ENCODE data around the gene ADGRA1.

- TF ChIP-seq ELF4 (IDR thresholded peaks at IDR 0.05) (no peak), NFRKB (IDR thresholded peaks at IDR 0.05) (no peak), FOXM1 (IDR thresholded peaks at IDR 0.05; ENCODE audit: borderline replicate concordance) (no peak), ZNF384 (IDR thresholded peaks at IDR 0.05) (no peak), CTBP1 (IDR thresholded peaks at IDR 0.05; ENCODE audit: borderline replicate concordance) (no peak), LEF1 (IDR thresholded peaks at IDR 0.05; ENCODE audit: borderline replicate concordance) (no peak), FOXK2 (IDR thresholded peaks at IDR 0.05) (no peak), BHLHE40 (IDR thresholded peaks at IDR 0.05; ENCODE audit: borderline replicate concordance) (no peak), SP1 (IDR thresholded peaks at IDR 0.05) (no peak), HDGF (IDR thresholded peaks at IDR 0.05; ENCODE audit: borderline replicate concordance) (no peak), ARNT (IDR thresholded peaks at IDR 0.05) (no peak), L3MBTL2 (conservative IDR thresholded peaks at IDR 0.05) (no peak), PKNOX1 (IDR thresholded peaks at IDR 0.05) (no peak), SUZ12 (IDR thresholded peaks at IDR 0.05) (no peak)
Observed at GRCh38 chr10:133115976-133116375, 28.3 kb downstream of the ADGRA1 start.

All from HEK293T (cell line).